GM12878 (cell line): ENCODE results near the gene NAALADL1.

ENCODE experiments used
- EP300 ChIP-seq, 2 experiments: fragments of 150-350 bp in 1 of 2; IDR thresholded peaks; 2 replicates each; pipeline ENCODE4 v1.6.1; 2011 to 2012; ENCODE audit warnings: low read depth in 2 of 2, low read length in 2 of 2, borderline replicate concordance in 1 of 2, improper control_type of control experiment in 1 of 2, inconsistent platforms in 1 of 2; ENCODE audit not compliant: control insufficient read depth in 1 of 2
- NFYB ChIP-seq: IDR thresholded peaks from 2 replicates; pipeline ENCODE4 v1.6.1; 2011; ENCODE audit warnings: low read depth, mild to moderate bottlenecking, low read length, improper control_type of control experiment, moderate library complexity; ENCODE audit not compliant: insufficient read depth
- NRF1 ChIP-seq: conservative IDR thresholded peaks from 2 replicates; pipeline ENCODE4 v1.6.1; 2011; ENCODE audit warnings: mild to moderate bottlenecking, low read depth, low read length, improper control_type of control experiment
- RBBP5 ChIP-seq: fragments of 200-600 bp; sonication (generic); conservative IDR thresholded peaks from 2 replicates; pipeline ENCODE4 v1.6.1; 2016
- SIN3A ChIP-seq: IDR thresholded peaks from 2 replicates; pipeline ENCODE4 v1.6.1; 2012; ENCODE audit warnings: low read depth, low read length, improper control_type of control experiment
- SPI1 ChIP-seq: IDR thresholded peaks from 2 replicates; pipeline ENCODE4 v1.6.1; 2011; ENCODE audit warnings: low read depth, mild to moderate bottlenecking, low read length, moderate library complexity, borderline replicate concordance; ENCODE audit not compliant: insufficient read depth
- STAT3 ChIP-seq: IDR thresholded peaks from 2 replicates; pipeline ENCODE4 v1.6.1; 2011; ENCODE audit warnings: low read depth, low read length, improper control_type of control experiment
- TCF7 ChIP-seq: IDR thresholded peaks from 2 replicates; pipeline ENCODE4 v1.6.1; 2014; ENCODE audit warnings: antibody characterized with exemption, borderline replicate concordance

GRCh38 chr11:65008016-65008415 lies 50.3 kb downstream of the NAALADL1 start:
- no peak for TF ChIP-seq NFYB
- TF ChIP-seq SIN3A = no peak
- TF ChIP-seq TCF7 = no peak
- no peak for TF ChIP-seq SPI1
- TF ChIP-seq RBBP5 = no peak
- no peak for TF ChIP-seq EP300 (IDR thresholded peaks at IDR 0.05; ENCODE audit: borderline replicate concordance in 1 of 2, control insufficient read depth in 1 of 2, low read depth in 2 of 2, low read length in 2 of 2)
- TF ChIP-seq STAT3 = no peak
- TF ChIP-seq NRF1 = no peak
